Femur (tissue), 1 donor: ENCODE results near the gene ATOH8.
A peak's percentile ranks its signal among the peaks of the same experiment; 100 is the strongest.
"Not testable (repeated sequence)": the region's sequence is repeated elsewhere in the genome, so short reads cannot be mapped to it uniquely, and the experiment has no call there.

Experiments used
- DNase-seq: peaks from one replicate; pipeline ENCODE4 v3.0.0-alpha.2; 2017

The ATOH8 gene

DNA sequence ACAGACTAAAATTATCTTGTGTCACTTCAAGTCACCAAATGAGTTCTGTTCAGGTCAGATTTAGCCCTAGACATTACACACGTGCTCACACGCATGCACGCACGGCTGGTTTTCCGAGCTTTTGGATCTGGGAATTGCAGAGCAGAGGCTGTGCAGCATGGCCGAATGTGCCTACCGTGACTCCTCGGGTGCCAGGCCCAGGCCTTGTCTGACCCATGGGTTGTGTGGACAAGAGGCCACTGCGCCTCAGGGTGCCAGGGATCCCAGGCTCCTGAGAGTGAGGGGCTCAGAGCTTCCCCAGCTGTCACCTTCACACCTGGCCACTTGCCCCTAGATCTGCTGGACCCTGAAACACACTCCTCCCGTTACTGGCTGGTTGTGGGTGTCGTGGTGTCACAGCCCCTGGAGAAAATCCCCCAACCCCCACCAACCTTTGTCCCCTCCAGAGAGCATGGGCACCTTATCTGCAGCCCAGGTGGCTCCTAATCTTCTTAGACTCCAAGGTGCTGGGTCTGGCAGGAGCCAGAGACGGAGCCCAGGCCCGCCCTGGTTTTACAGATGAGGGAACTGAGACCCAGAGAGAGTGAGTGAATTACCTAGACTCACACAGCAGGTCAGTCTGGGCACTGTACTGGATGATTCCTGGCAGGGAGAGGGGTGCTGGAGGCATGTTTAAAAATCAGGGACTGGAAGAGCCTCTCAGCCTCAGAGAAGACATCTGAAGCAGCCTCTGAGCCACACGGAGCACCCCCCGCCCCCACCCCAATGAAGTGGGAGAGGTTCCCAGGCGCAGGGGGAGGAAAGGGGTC lies 56.8 kb downstream of the ATOH8 start:
- DNase-seq, result no peak

DNA sequence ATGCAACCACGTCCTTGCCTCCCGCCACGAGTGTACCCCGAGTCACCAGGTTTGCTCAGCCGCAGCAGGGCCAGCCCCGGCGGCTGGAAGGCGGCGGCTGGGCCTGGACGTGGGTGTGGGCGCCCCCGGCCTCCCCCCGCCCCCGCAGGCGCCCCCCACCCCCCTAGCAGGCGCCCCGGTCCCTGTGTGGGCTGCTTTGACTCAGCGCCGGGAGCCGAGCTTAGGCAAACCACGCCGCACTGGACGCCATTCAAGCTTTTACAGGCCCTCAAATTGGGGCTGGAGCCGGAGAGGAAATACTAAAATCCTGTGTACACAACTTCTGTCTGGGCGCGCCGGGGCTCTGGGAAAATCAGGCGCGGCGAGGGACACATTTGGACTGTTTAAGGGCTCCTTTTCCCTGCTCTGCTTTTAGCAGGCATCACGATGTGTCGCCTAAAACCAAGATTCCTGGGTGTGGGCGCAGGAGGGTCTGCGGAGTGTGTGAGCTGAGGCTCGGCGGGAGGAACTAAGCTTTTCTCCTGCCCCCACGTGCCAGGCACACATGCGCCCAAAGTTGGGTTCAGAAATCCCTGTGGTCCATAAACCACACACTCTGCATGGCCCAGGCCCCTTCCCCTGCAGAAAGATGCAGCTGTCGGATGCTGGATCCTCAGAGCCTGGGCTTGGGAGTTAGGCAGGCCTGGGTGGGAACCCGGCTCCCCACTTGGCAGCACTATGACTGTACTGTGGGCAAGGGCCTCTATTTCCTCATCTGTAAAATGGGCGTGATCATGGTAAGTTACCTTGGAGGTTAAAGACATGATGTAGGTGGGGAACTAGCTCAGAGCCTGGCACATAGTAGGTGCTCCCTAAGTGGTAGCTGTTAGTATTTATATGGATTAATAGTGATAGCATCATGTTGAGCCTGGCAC lies 57.6 kb downstream of the ATOH8 start:
- peak; percentile 85 for DNase-seq

DNA sequence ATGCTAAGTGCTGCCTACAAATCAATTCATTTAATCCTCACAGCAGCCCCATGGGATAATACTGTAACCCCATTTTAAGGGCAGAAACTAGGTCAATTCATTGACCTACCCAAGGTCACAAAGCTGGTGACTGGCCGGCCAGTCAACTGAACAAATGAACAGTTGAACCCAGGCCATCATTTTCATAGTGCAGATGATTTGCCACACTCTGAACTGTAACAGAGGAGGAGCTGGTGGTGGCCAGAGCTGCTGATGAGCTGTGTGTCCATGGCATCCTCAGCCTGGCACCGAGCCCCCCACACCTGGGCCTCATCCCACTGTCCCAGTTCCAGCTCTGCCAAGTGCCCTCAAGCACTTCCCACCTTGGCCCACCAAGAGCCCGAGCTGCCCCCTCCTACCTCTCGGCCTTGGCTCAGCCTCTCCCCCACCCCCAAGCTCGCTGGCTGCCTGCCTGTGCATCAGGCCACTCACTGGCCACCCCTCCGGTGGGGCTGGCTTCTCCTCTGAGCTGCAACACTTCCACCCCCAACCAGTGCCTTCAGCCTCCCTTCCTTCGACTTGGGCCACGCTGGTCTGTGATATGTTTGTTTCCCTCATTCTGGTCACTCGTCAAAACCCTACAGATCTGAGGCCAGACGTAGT lies 58.4 kb downstream of the ATOH8 start:
- DNase-seq, result peak; percentile 41

DNA sequence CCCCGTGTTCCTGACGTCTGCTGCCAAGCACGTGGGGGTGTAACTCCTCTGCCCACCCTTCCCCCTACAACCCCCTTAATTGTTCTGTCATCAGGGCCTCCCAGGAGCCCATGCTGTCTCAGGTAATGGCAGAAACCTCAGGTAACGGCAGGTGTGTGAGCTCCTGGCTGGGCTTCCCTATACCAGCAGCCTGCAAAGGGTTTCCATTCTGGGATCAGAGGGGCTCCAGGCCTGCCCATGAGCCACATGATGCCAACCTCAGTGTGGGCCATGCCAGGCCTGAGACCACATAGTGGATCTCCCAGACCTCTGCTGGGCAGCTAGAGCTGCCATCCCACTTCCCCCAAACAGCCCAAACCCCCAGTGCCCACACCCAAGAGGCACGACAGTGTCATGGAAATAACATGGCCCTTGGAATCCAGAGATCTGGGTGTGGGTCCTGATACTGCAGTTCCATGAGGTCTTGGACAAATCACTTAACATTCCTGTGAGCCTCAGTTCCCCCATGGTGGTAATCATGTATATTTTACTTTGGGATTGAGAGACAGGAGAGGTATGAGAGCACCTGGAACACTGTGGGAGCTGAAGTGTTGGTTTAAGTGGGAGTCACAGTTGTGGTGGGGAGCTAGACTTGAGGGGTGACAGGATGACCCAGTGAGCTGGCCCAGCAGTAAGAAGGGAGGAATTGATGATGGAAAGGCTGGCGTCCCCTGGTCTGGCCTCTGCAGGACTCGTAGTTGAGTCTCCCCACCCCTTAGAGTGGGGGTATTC lies 59.6 kb downstream of the ATOH8 start:
- DNase-seq, result peak; percentile 20

DNA sequence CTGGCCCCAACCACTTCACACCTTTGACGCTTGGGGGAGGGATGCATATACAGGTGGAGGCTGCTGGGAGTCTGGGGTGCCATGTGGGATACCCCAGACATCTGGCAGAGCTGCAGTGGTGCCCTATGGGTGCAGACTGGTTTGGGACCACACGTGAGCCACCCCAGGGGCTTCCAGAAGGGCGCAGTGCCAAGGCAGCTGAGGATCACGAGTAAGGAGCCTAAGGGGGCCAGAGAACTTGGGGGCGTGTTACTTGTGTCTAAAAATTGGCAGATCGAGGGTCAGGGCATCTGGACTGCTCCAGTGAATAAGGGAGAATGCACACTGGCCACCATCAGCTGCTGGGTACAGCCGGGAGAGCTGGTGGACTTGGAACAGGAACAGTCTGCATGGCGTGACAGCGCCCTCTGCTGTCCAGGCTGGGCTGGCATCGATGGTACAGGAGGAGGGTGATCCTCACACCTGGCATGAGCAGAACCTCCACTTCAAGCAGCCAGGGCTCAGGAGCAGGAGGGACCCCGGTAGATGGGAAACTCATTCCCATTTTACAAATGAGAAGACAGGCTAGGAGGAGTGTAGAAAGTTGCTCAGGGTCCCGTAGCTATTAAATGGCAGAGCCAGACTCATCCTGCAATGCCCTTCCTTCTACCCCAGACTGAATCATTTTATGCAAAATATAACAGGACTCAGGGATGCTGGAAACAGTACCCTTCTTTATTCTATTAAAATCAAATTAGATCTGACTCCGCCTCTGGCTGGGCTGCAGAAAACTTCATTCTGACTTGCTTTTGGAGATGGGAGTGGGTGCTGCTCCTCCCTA lies 60.4 kb downstream of the ATOH8 start:
- DNase-seq, result peak; percentile 93

DNA sequence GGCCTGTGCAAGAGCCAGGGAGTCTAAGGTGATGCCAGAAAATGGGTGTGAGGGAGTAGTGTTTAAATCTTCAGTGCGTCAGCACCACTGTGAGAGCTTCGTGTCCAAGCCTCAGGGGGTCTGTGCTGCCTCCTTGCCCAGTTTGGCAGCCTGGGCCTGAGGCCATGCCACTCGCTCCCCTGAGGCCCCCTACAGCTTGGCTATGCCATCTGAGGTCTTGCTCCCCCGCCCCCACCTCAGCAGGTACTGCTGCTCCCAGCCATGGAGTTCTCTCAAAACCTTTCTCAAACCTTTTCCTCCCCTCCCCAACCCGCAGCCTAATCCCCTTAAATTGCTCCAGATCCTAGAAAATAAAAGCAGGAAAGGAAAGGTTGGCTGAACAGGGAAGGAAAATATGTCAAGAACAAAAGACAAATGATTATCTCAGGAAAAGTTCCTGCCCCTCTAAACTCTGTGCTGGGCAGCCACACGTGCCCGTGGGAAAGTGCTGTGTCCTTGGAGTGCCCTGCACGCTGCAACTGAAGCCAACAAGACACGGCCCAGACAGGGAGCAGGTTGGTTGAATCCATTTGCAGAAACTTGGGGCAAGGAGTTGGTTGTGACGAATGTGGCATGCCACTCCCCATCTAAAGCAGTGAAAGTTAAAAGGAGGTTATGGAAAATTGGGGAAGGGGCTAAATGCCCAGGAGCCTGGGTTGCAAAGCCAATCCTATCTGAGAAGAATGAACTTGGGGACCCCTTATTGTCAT lies 61.2 kb downstream of the ATOH8 start:
- DNase-seq, result no peak

DNA sequence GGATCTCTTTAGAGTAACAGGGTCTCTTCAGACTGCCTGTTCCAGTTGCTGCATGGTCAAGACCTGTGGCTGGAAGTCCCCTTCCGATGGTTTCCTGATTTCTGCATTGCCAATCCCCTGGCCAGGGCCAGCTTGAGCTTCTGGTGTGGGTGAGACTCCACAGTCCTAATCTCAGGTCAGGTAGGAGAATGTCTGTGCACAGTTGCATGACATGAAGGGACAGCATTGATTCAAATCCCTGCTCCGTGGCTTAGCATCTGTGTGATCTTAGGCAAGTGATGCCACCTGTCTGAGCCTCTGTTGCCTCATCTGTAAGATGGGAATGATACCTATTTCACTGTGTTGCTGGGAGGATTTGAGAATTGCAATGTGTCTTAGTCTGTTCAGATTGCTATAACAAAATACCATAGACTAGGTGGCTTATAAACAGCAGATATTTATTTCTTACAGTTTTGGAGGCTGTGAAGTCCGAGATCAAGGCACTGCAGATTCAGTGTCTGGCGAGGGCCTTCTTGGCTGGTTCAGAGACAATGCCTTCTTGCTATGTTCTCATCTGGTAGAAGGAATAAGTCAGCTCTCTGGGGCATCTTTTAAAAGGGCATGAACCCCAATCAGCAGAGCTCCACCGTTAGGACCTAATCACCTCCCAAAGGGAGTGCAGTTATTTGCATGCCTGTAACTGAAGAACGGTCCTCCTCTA lies 66.2 kb downstream of the ATOH8 start:
- DNase-seq, result peak; percentile 4

DNA sequence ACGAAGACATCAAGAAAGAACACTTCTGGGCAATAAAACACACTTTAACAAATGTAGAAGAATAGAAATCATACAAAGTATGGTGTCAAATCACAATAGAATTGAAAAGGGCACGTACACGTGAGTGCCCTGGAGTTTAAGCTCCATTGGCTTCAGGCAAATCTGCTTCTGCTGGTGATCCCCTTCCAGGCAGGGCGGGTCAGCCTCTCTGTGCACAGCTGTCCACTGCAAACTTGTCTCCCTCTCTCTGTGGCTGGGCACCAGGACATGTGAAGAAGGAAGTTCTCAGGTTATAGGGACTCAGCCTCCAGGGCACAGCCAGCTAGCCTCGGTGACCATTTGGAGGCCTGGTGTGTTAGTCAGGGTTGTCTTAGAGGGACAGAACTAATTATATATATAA lies 69.0 kb downstream of the ATOH8 start:
- DNase-seq, result peak; percentile 11

DNA sequence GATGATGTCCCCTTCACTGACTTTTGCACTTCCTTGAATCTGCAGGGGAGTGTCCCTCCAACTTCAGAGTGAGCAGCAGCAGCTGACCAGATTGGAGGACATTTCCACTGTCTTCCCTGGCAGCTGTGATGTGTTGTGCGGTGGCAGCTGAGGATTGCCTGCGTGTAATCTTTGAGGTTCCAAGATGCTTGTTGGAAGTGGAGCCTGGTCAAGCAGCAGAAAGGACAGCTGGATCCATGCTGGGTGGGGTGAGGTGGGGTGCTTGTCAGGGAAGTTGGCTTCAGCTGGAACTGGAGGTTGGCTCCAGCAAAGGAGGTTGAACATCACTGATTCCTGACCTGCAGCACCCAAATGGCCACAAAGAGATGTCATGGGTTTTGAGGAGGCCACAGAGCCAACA lies 70.2 kb downstream of the ATOH8 start:
- no peak for DNase-seq

DNA sequence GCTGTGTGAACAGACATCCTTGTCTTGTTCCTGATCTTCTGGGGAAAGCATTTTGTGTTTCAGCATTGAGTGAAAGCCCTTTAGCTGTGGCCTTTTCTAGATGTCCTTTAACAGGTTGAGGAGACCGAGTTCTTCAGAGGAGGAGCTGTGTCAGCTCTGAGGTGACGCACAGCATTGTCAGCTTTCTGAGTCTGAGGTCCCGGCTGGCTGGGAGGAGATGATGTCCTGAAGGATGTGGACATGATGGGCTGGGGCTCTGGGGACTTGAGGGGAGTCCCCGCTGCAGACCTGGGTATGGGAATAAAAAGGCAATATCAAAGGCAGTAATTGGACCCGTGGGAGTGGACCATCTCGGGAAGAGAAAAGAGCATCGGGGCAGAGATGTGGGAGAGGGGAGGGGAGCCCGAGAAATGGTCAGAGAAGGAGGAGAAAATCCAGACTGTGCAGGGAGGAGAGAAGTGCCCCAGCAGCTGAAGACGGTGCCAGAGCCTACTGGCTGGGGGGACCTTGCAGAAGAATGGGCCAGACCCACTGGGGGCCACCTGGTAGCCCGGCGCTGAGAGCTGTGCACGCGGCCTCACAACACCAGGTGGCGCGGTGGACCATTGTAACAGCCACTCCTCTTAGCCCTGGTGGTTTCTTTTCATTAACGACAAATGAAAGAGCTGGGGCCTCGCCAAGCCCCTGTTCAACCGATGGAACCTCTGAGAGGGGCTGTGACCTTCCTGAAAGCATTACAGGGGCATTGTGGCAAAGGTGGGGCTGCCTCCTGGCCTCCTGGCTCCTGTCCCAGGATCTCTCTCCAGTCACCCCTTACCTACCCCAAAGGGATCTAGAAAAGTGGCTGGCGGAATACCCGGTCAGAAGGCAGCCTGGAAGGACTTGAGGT lies 73.4 kb downstream of the ATOH8 start:
- DNase-seq, result peak; percentile 83

DNA sequence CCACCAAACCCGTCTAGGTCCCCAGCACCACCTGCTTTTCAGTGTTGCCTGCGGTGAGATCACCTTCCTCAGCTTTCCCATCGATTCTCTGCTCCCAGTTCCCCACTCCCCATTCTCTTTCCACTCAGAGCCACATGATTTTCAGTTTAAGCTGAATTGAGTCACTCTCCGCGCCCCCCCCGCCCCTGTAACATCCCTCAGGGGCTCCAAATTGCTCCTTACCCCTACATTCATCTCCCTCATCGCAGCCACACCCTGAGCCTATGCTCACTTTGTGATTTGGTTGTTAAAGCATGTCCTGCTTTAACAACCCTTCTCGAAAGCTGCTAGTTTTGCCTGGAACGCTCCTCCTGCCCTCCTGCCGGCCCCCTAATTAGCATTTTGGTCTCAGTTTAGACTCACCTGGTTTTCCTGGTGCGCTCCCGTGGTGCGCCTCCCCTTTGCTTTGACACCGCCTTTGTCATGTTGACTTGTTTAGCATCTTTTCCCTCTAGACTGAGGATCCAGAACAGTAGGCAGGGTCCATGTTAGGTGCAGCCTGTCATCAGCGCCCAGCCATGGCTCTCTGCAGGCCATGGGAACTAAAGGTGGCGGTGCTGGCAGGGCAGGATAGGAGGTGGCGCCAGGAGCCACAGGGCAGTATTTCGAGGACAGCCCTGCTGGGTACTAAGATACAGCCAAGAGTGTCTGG lies 74.2 kb downstream of the ATOH8 start:
- DNase-seq, result no peak

DNA sequence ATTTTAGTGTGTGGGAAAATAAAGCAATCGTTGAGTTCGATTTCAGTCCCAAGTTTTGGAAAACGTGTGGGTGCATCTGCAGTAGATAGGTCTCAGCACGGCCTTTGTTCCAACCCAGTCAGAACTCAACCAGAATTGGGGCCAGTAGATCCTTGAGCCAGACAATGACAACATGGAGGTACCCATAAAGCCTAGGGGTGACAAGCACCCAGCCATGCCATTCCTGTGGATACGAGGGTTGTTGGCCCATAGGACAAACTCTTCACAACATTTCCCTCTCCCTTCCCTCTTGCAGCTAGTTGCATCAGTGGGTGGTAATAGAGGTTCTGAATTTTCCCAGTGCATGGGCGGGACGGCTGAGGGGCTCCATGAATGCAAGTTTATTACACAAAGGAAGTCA lies 74.9 kb downstream of the ATOH8 start:
- no peak for DNase-seq

DNA sequence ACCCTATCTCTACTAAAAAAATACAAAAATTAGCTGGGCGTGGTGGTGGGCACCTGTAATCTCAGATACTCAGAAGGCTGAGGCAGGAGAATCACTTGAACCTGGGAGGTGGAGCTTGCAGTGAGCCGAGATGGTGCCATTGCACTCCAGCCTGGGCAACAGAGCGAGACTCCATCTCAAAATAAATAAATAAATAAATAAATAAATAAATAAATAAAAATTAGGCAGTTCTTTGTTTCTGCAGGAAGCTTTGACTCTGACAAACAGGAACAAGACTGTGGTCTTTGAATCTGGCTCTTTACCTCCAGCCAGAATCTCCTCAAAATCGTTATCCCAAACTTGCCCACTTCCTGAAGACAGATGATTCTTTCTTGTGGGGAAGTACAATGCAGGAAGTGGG lies 75.6 kb downstream of the ATOH8 start:
- DNase-seq, result not testable (repeated sequence)

DNA sequence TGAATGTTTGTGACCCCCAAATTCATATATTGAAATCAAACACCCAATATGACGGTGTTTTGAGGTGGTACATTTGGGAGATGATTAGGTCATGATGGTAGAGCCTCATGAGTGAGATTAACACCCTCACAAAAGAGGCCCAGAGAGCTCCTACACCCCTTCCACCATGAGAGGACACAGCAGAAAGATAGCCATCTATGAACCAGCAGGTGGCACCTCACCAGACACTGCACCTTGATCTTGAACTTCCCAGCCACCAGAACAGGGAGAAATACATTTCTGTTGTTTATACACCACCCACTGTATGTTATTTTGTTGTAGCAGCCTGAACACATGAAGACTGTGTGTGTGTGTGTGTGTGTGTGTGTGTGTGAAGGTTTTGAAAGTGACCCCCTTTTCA lies 76.9 kb downstream of the ATOH8 start:
- DNase-seq, result no peak

DNA sequence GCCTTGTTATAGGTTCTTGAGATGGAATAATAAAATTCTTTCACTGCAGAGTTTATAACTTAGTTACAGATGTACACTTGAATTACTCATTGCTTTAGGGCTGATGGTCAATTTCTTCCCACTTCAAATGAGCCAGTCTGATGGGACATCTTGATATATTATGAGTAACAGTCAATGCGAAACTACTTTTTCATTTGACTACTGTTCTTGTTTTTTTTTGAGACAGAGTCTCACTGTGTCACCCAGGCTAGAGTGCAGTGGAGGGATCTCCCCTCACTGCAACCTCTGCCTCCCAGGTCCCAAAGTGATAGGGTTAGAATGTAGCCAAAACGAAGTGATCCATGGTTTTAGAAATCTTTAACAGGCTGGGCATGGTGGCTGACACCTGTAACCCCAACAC lies 77.9 kb downstream of the ATOH8 start:
- no peak for DNase-seq

DNA sequence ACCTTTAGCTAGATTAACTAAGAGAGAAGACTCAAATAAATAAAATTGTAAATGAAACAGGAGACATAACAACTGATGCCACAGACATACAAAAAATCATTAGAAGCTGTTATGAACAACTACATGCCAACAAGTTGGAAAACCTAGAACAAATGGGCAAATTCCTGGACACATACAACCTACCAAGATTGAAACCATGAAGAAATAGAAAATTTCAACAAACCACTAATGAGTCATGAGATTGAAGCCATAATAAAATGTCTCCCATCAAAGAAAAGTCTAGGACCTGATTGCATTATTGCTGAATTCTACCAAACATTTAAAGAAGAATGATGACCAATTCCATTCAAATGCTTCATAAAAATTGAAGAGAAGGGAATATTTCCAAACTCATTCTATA lies 80.7 kb downstream of the ATOH8 start:
- DNase-seq, result no peak
